Mesenchymal stem cell (in vitro differentiated cells and primary cell): Measurements from ENCODE around the gene IL10RB.

Source experiments
- DNase-seq: peaks from one replicate; pipeline ENCODE4 v3.0.0-alpha.2; 2013
- H2AFZ ChIP-seq: one replicate; pipeline ENCODE4 v1.6.1; 2013; ENCODE audit warnings: low read depth, mild to moderate bottlenecking, control low read depth, inconsistent platforms, low read length, moderate library complexity
- H2AK5ac ChIP-seq: 2 replicates; pipeline ENCODE4 v1.6.1; 2013; ENCODE audit warnings: low read length, moderate library complexity, mild to moderate bottlenecking, inconsistent platforms; ENCODE audit not compliant: severe bottlenecking
- H2BK120ac ChIP-seq: one replicate; pipeline ENCODE4 v1.6.1; 2013; ENCODE audit warnings: low read depth, mild to moderate bottlenecking, inconsistent platforms, low read length, moderate library complexity
- H2BK12ac ChIP-seq, 2 experiments: one replicate each; pipeline ENCODE4 v1.6.1; 2013; ENCODE audit warnings: inconsistent platforms in 2 of 2, low read length in 2 of 2, mild to moderate bottlenecking in 2 of 2, moderate library complexity in 2 of 2, control low read depth in 1 of 2
- H2BK15ac ChIP-seq: one replicate; pipeline ENCODE4 v1.6.1; 2013; ENCODE audit warnings: mild to moderate bottlenecking, low read depth, inconsistent platforms; ENCODE audit not compliant: poor library complexity, severe bottlenecking
- H2BK5ac ChIP-seq: 2 replicates; pipeline ENCODE4 v1.6.1; 2013; ENCODE audit warnings: low read depth, mild to moderate bottlenecking, low read length, control low read depth, inconsistent platforms; ENCODE audit not compliant: poor library complexity, severe bottlenecking
- H3K14ac ChIP-seq, 2 experiments: one replicate each; pipeline ENCODE4 v1.6.1; 2013; ENCODE audit warnings: inconsistent platforms in 2 of 2, low read length in 2 of 2, control low read depth in 1 of 2, mild to moderate bottlenecking in 1 of 2, moderate library complexity in 1 of 2
- H3K18ac ChIP-seq, 2 experiments: one replicate each; pipeline ENCODE4 v1.6.1; 2013; ENCODE audit warnings: inconsistent platforms in 2 of 2, low read length in 2 of 2, control low read depth in 1 of 2, low read depth in 1 of 2, mild to moderate bottlenecking in 1 of 2
- H3K23ac ChIP-seq, 2 experiments: one replicate each; pipeline ENCODE4 v1.6.1; 2013; ENCODE audit warnings: inconsistent platforms in 2 of 2, low read length in 2 of 2, mild to moderate bottlenecking in 2 of 2, moderate library complexity in 2 of 2, control low read depth in 1 of 2
- H3K27ac ChIP-seq: 2 replicates; pipeline ENCODE4 v1.5.1; 2013; ENCODE audit warnings: mild to moderate bottlenecking, moderate library complexity, low read length, control low read depth, inconsistent platforms; ENCODE audit not compliant: poor library complexity, severe bottlenecking
- H3K27me3 ChIP-seq, 2 experiments: 2 replicates each; pipeline versions ENCODE4 v1.6.1 to v1.7.0; 2013; ENCODE audit warnings: low read length in 2 of 2, mild to moderate bottlenecking in 2 of 2, moderate library complexity in 2 of 2, control low read depth in 1 of 2, inconsistent platforms in 1 of 2; ENCODE audit not compliant: control insufficient read depth in 1 of 2, insufficient read depth in 1 of 2
- H3K36me3 ChIP-seq, 2 experiments: 2 replicates each; pipeline versions ENCODE4 v1.6.1 to v1.7.0; 2013; ENCODE audit warnings: low read length in 2 of 2, control low read depth in 1 of 2, inconsistent platforms in 1 of 2, low read depth in 1 of 2, mild to moderate bottlenecking in 1 of 2; ENCODE audit not compliant: insufficient read depth in 2 of 2, control insufficient read depth in 1 of 2
- H3K4ac ChIP-seq, 2 experiments: one replicate each; pipeline ENCODE4 v1.6.1; 2013; ENCODE audit warnings: inconsistent platforms in 2 of 2, low read length in 2 of 2, mild to moderate bottlenecking in 2 of 2, moderate library complexity in 2 of 2, control low read depth in 1 of 2, low read depth in 1 of 2
- H3K4me1 ChIP-seq: 2 replicates; pipeline ENCODE4 v1.6.1; 2013; ENCODE audit warnings: low read depth, low read length, control low read depth; ENCODE audit not compliant: control insufficient read depth, insufficient read depth
- H3K4me2 ChIP-seq: 2 replicates; pipeline ENCODE4 v1.6.1; 2013; ENCODE audit warnings: low read length, mild to moderate bottlenecking, inconsistent platforms; ENCODE audit not compliant: poor library complexity, severe bottlenecking
- H3K4me3 ChIP-seq, 2 experiments: 2 replicates each; pipeline versions ENCODE4 v1.5.1 to v1.7.0; 2013; ENCODE audit warnings: low read length in 2 of 2, mild to moderate bottlenecking in 2 of 2, control low read depth in 1 of 2, low read depth in 1 of 2; ENCODE audit not compliant: insufficient read depth in 1 of 2
- H3K79me1 ChIP-seq: replicated peaks from 2 replicates; pipeline ENCODE4 v1.6.1; 2013; ENCODE audit warnings: mild to moderate bottlenecking, control low read depth, low read length, inconsistent platforms; ENCODE audit not compliant: poor library complexity, severe bottlenecking
- H3K9ac ChIP-seq: 2 replicates; pipeline ENCODE4 v1.7.0; 2013; ENCODE audit warnings: mild to moderate bottlenecking, low read length, moderate library complexity
- H3K9me3 ChIP-seq: 2 replicates; pipeline ENCODE4 v1.7.0; 2013; ENCODE audit warnings: mild to moderate bottlenecking, low read length; ENCODE audit not compliant: control insufficient read depth
- H4K8ac ChIP-seq: one replicate; pipeline ENCODE4 v1.6.1; 2013; ENCODE audit warnings: inconsistent platforms, mild to moderate bottlenecking, low read length, moderate library complexity
- H4K91ac ChIP-seq: one replicate; pipeline ENCODE4 v1.6.1; 2013; ENCODE audit warnings: mild to moderate bottlenecking, low read length, inconsistent platforms
- whole genome bisulfite sequencing: methylation state at CpG from one replicate; pipeline ENCODE4 v1.1.7; 2013; ENCODE audit warnings: mixed read lengths; 5-methylcytosine and 5-hydroxymethylcytosine counted together

Gene IL10RB

GRCh38 chr21:33313611-33314010 lies 47.4 kb downstream of the IL10RB start:
- H2BK12ac ChIP-seq: no peak overlapping the region
- no peak overlapping the region for H3K4me3 ChIP-seq
- H3K79me1 ChIP-seq: no peaks in the 10 kb centered on the region
- H3K27me3 ChIP-seq: peaks cover 3 to 17% of the 10 kb centered on the region in 2 experiments
- H2BK15ac ChIP-seq: no peak overlapping the region
- no peaks in the 10 kb centered on the region for H3K4me1 ChIP-seq
- no peaks in the 10 kb centered on the region for H3K36me3 ChIP-seq
- no peak overlapping the region for H4K8ac ChIP-seq
- no peak overlapping the region for H3K27ac ChIP-seq
- H2AFZ ChIP-seq: no peak overlapping the region
- no peak overlapping the region for H2AK5ac ChIP-seq
- no peak for DNase-seq
- no peak overlapping the region for H3K4ac ChIP-seq
- H3K9ac ChIP-seq: no peak overlapping the region
- H3K4me2 ChIP-seq: no peak overlapping the region
- no peak overlapping the region for H3K23ac ChIP-seq
- 72% methylated on average over 2 of the region's 4 CpGs for whole genome bisulfite sequencing
- no peak overlapping the region for H2BK120ac ChIP-seq
- peaks cover 8% of the 10 kb centered on the region for H3K9me3 ChIP-seq
- H3K14ac ChIP-seq: no peak overlapping the region
- no peak overlapping the region for H3K18ac ChIP-seq
- H2BK5ac ChIP-seq: no peak overlapping the region
- no peak overlapping the region for H4K91ac ChIP-seq

- H3K14ac ChIP-seq: no peak overlapping the region
- H2BK15ac ChIP-seq: no peak overlapping the region
- H3K27ac ChIP-seq: no peak overlapping the region
- H2BK120ac ChIP-seq: no peak overlapping the region
- H4K8ac ChIP-seq: no peak overlapping the region
- 74% methylated on average over 4 of the region's 4 CpGs for WGBS
- H3K36me3 ChIP-seq: no peaks in the 10 kb centered on the region
- H3K18ac ChIP-seq: no peak overlapping the region
- H2BK5ac ChIP-seq: no peak overlapping the region
- H3K23ac ChIP-seq: no peak overlapping the region
- no peak overlapping the region for H3K4ac ChIP-seq
- no peaks in the 10 kb centered on the region for H3K4me1 ChIP-seq
- H2AFZ ChIP-seq: no peak overlapping the region
- peaks cover 3 to 17% of the 10 kb centered on the region in 2 experiments for H3K27me3 ChIP-seq
- H3K9me3 ChIP-seq: peaks cover 8% of the 10 kb centered on the region
- H2AK5ac ChIP-seq: no peak overlapping the region
- H3K9ac ChIP-seq: no peak overlapping the region
- H3K4me3 ChIP-seq: no peak overlapping the region
- no peak for DNase-seq
- no peak overlapping the region for H2BK12ac ChIP-seq
- H3K79me1 ChIP-seq: no peaks in the 10 kb centered on the region
- no peak overlapping the region for H3K4me2 ChIP-seq
- no peak overlapping the region for H4K91ac ChIP-seq
Observed at GRCh38 chr21:33314111-33314510, 47.9 kb downstream of the IL10RB start.

- no peaks in the 10 kb centered on the region for H3K36me3 ChIP-seq
- H4K91ac ChIP-seq: no peak overlapping the region
- H3K9ac ChIP-seq: no peak overlapping the region
- no peak overlapping the region for H3K4me3 ChIP-seq
- no peak overlapping the region for H2AK5ac ChIP-seq
- no peak overlapping the region for H3K23ac ChIP-seq
- H3K4ac ChIP-seq: no peak overlapping the region
- H3K4me2 ChIP-seq: no peak overlapping the region
- WGBS: 80% methylated on average over 3 of the region's 5 CpGs
- no peak for DNase-seq
- H3K79me1 ChIP-seq: no peaks in the 10 kb centered on the region
- H3K27me3 ChIP-seq: peaks cover 3 to 17% of the 10 kb centered on the region in 2 experiments
- no peak overlapping the region for H2BK120ac ChIP-seq
- H4K8ac ChIP-seq: no peak overlapping the region
- no peak overlapping the region for H2BK15ac ChIP-seq
- H2BK12ac ChIP-seq: no peak overlapping the region
- no peak overlapping the region for H2BK5ac ChIP-seq
- no peak overlapping the region for H3K27ac ChIP-seq
- no peak overlapping the region for H2AFZ ChIP-seq
- H3K4me1 ChIP-seq: no peaks in the 10 kb centered on the region
- no peak overlapping the region for H3K14ac ChIP-seq
- H3K9me3 ChIP-seq: peaks cover 8% of the 10 kb centered on the region
- H3K18ac ChIP-seq: no peak overlapping the region
Observed at GRCh38 chr21:33315946-33316710, 50.0 kb downstream of the IL10RB start.

- Histone ChIP-seq H2BK120ac (no peak overlapping the region), H3K27me3 (peaks cover 3 to 17% of the 10 kb centered on the region in 2 experiments), H3K27ac (no peak overlapping the region), H3K23ac (no peak overlapping the region), H3K4me3 (no peak overlapping the region), H2BK12ac (no peak overlapping the region), H3K9ac (peak overlapping the region; percentile 33), H3K4me1 (no peaks in the 10 kb centered on the region), H3K4me2 (no peak overlapping the region), H4K8ac (no peak overlapping the region), H3K4ac (no peak overlapping the region), H3K14ac (no peak overlapping the region), H3K36me3 (no peaks in the 10 kb centered on the region), H2AK5ac (no peak overlapping the region), H4K91ac (no peak overlapping the region), H3K9me3 (peaks cover 8% of the 10 kb centered on the region), H2AFZ (no peak overlapping the region), H3K18ac (no peak overlapping the region), H2BK15ac (no peak overlapping the region), H2BK5ac (no peak overlapping the region), H3K79me1 (no peaks in the 10 kb centered on the region)
- DNase-seq: peak; percentile 3
- WGBS: 75% methylated on average over 3 of the region's 6 CpGs
Observed at GRCh38 chr21:33317145-33317544, 51.0 kb downstream of the IL10RB start.
